CD14-positive monocyte (primary cell): ENCODE results near the gene NCOA5. TPM values are rescaled to one million over a fixed set of nuclear protein-coding genes. Genes with fewer than 3 reads are reported as not detected.
A peak's percentile ranks its signal among the peaks of the same experiment; 100 is the strongest.

ENCODE experiments used
- DNase-seq, 3 donors: peaks; one replicate each; pipeline ENCODE4 v3.0.0-alpha.2; 2011 to 2022
- H2AFZ ChIP-seq: 2 replicates; pipeline ENCODE4 v1.6.0; 2012; ENCODE audit warnings: mild to moderate bottlenecking, low read depth, low read length, inconsistent platforms; ENCODE audit not compliant: insufficient read depth, poor library complexity, severe bottlenecking
- H3K27ac ChIP-seq, 2 donors: 1 replicate in 1 of 2; 2 replicates in 1 of 2; pipeline ENCODE4 v1.5.1; 2012 to 2013; ENCODE audit warnings: low read length in 2 of 2, control low read depth in 1 of 2, inconsistent platforms in 1 of 2, low read depth in 1 of 2, mild to moderate bottlenecking in 1 of 2
- H3K27me3 ChIP-seq, 2 donors: one replicate each; pipeline versions ENCODE4 v1.6.0 to v1.6.1; 2011 to 2013; ENCODE audit warnings: low read length in 2 of 2; ENCODE audit not compliant: control insufficient read depth in 2 of 2, insufficient read depth in 2 of 2
- H3K36me3 ChIP-seq, 2 donors: replicated peaks in 1 of 2; 1 replicate in 1 of 2; 2 replicates in 1 of 2; pipeline versions ENCODE4 v1.5.1 to v1.6.1; 2012 to 2013; ENCODE audit warnings: low read length in 2 of 2, control low read depth in 1 of 2, inconsistent platforms in 1 of 2, mild to moderate bottlenecking in 1 of 2; ENCODE audit not compliant: insufficient read depth in 2 of 2, control insufficient read depth in 1 of 2
- H3K4me1 ChIP-seq, 2 donors: 1 replicate in 1 of 2; 2 replicates in 1 of 2; pipeline versions ENCODE4 v1.5.1 to v1.6.1; 2012 to 2013; ENCODE audit warnings: low read length in 2 of 2, control low read depth in 1 of 2, inconsistent platforms in 1 of 2, mild to moderate bottlenecking in 1 of 2, moderate library complexity in 1 of 2; ENCODE audit not compliant: insufficient read depth in 2 of 2, control insufficient read depth in 1 of 2
- H3K4me2 ChIP-seq: replicated peaks from 2 replicates; pipeline ENCODE3; 2012; ENCODE audit warnings: low read length, moderate library complexity, mild to moderate bottlenecking; ENCODE audit not compliant: poor library complexity, severe bottlenecking; ENCODE audit errors: extremely low read depth
- H3K4me3 ChIP-seq, 3 experiments: fragments of 200-600 bp in 1 of 3; sonication (generic) in 1 of 3; replicated peaks in 1 of 3; 1 replicate in 2 of 3; 2 replicates in 1 of 3; pipeline ENCODE4 v1.5.1; 2011 to 2013; ENCODE audit warnings: low read length in 3 of 3, mild to moderate bottlenecking in 3 of 3, control low read depth in 2 of 3, low read depth in 2 of 3, inconsistent platforms in 1 of 3, moderate library complexity in 1 of 3
- H3K79me2 ChIP-seq: 2 replicates; pipeline ENCODE4 v1.6.0; 2012; ENCODE audit warnings: mild to moderate bottlenecking, control low read depth, inconsistent platforms, low read length, moderate library complexity; ENCODE audit not compliant: insufficient read depth
- H3K9ac ChIP-seq: 2 replicates; pipeline ENCODE4 v1.6.0; 2017; ENCODE audit warnings: low read length, mild to moderate bottlenecking; ENCODE audit not compliant: insufficient read depth, poor library complexity, severe bottlenecking
- H3K9me3 ChIP-seq, 2 donors: replicated peaks in 1 of 2; 1 replicate in 1 of 2; 2 replicates in 1 of 2; pipeline versions ENCODE4 v1.5.1 to v1.6.1; 2012 to 2013; ENCODE audit warnings: low read length in 2 of 2, control low read depth in 1 of 2; ENCODE audit not compliant: control insufficient read depth in 1 of 2, insufficient read depth in 1 of 2
- H4K20me1 ChIP-seq: 2 replicates; pipeline ENCODE4 v1.6.0; 2012; ENCODE audit warnings: mild to moderate bottlenecking, low read length, control low read depth, moderate library complexity; ENCODE audit not compliant: insufficient read depth
- H3K27ac Mint-ChIP-seq, 7 donors: one replicate each; pipeline ENCODE4 v1.8.0; 2020; ENCODE audit warnings: mild to moderate bottlenecking in 7 of 7, mixed read lengths in 7 of 7, moderate library complexity in 6 of 7, inconsistent platforms in 2 of 7
- H3K27me3 Mint-ChIP-seq, 3 donors: one replicate each; pipeline ENCODE4 v1.8.0; 2021 to 2022; ENCODE audit warnings: low read depth in 3 of 3, mild to moderate bottlenecking in 3 of 3, mixed read lengths in 3 of 3, moderate library complexity in 3 of 3, inconsistent platforms in 1 of 3
- H3K36me3 Mint-ChIP-seq, 2 donors: one replicate each; pipeline ENCODE4 v1.8.0; 2020; ENCODE audit warnings: mixed read lengths in 2 of 2, inconsistent platforms in 1 of 2, mild to moderate bottlenecking in 1 of 2
- H3K4me1 Mint-ChIP-seq: one replicate; pipeline ENCODE4 v1.8.0; 2020; ENCODE audit warnings: mild to moderate bottlenecking, mixed read lengths
- H3K4me3 Mint-ChIP-seq, 2 donors: one replicate each; pipeline ENCODE4 v1.8.0; 2020; ENCODE audit warnings: mild to moderate bottlenecking in 2 of 2, mixed read lengths in 2 of 2, moderate library complexity in 1 of 2
- H3K9me3 Mint-ChIP-seq, 7 donors: one replicate each; pipeline ENCODE4 v1.8.0; 2020 to 2022; ENCODE audit warnings: mixed read lengths in 7 of 7, mild to moderate bottlenecking in 6 of 7, moderate library complexity in 6 of 7, inconsistent platforms in 2 of 7
- CTCF ChIP-seq: fragments of 200-600 bp; IDR thresholded peaks from one replicate; pipeline ENCODE4 v1.8.0; 2022; ENCODE audit warnings: antibody characterized with exemption, mild to moderate bottlenecking
- WGBS: methylation state at CpG from one replicate; pipeline ENCODE4 v1.1.5; 2013; ENCODE audit warnings: missing lambda C conversion rate; ENCODE audit not compliant: insufficient coverage; 5-methylcytosine and 5-hydroxymethylcytosine counted together
- intact Hi-C, 2 donors: fragments of 100-400 bp; cut with micrococcal nuclease; formaldehyde crosslinking; loops; one replicate each; pipeline versions ENCODE4 v1.15.0 to v1.15.1; 2023
- polyA plus RNA-seq, 3 donors: library from polyadenylated mRNA; depleted of rRNA in 1 of 3; unstranded in 2 of 3; stranded (reverse) in 1 of 3; fragments of 300-500 nt in 2 of 3; fragments of >200 nt in 1 of 3; fragmentation: Illumina TruSeq in 2 of 3; gene quantifications; 1 replicate in 2 of 3; 2 replicates in 1 of 3; pipeline ENCODE4 v1.2.3, GENCODE V29; 2012 to 2021

NCOA5 gene
- polyA plus RNA-seq, 3 donors, result 4.5 to 10.2 (median 6.0) TPM

- Histone ChIP-seq H3K36me3 (no peaks in the 10 kb centered on the region), H4K20me1 (no peaks in the 10 kb centered on the region), H3K9ac (no peak overlapping the region), H3K4me3 (no peak overlapping the region), H3K27me3 (peaks cover 4 to 9% of the 10 kb centered on the region in 2 donors), H3K4me1 (peaks cover 38 to 45% of the 10 kb centered on the region in 2 donors), H3K4me2 (no peak overlapping the region), H2AFZ (no peak overlapping the region), H3K79me2 (no peaks in the 10 kb centered on the region), H3K27ac (no peak overlapping the region), H3K9me3 (no peaks in the 10 kb centered on the region)
- no peak for DNase-seq
- H3K4me1 Mint-ChIP-seq, result peaks cover 40% of the 10 kb centered on the region
- intact Hi-C loops, result loop anchor here in 1 of 2 donors (5.0 to 10.0 kb wide), 2 partner anchors 90 to 318 kb away; partner anchors contain the start of genes DNTTIP1 and WFDC3
- no peaks in the 10 kb centered on the region for H3K9me3 Mint-ChIP-seq
- WGBS, result 82% methylated on average over 3 of the region's 10 CpGs
- no peak overlapping the region for H3K27ac Mint-ChIP-seq
- H3K36me3 Mint-ChIP-seq, result no peaks in the 10 kb centered on the region
- no peak overlapping the region for H3K4me3 Mint-ChIP-seq
- peaks cover 13 to 22% (median 17%) of the 10 kb centered on the region in 3 donors for H3K27me3 Mint-ChIP-seq
- TF ChIP-seq CTCF, result no peak
These were observed 22.8 kb upstream of the NCOA5 start for GRCh38 chr20:46112430-46113112.

- intact Hi-C loops, result loop anchor here in 1 of 2 donors (5.0 to 10.0 kb wide), 2 partner anchors 90 to 317 kb away; partner anchors contain the start of genes DNTTIP1 and WFDC3
These were observed 22.1 kb upstream of the NCOA5 start for GRCh38 chr20:46111836-46112212.

More at GRCh38 chr20:46111836-46112212, 22.1 kb upstream of the NCOA5 start:
- Histone ChIP-seq H3K27ac (peak overlapping the region in 1 of 2 donors; percentile 44), H2AFZ (no peak overlapping the region), H3K27me3 (peaks cover 6 to 10% of the 10 kb centered on the region in 2 donors), H3K4me1 (peaks cover 31 to 38% of the 10 kb centered on the region in 2 donors), H3K9ac (no peak overlapping the region), H3K4me3 (peak overlapping the region in 1 of 3 experiments; percentile 22), H4K20me1 (no peaks in the 10 kb centered on the region), H3K36me3 (no peaks in the 10 kb centered on the region), H3K9me3 (no peaks in the 10 kb centered on the region), H3K4me2 (peak overlapping the region; percentile 44), H3K79me2 (no peaks in the 10 kb centered on the region)
- H3K36me3 Mint-ChIP-seq, result no peaks in the 10 kb centered on the region
- H3K27me3 Mint-ChIP-seq, result peaks cover 15 to 29% (median 16%) of the 10 kb centered on the region in 3 donors
- peaks cover 37% of the 10 kb centered on the region for H3K4me1 Mint-ChIP-seq
- no peak for DNase-seq
- H3K27ac Mint-ChIP-seq, result peak overlapping the region; percentile 77 to 94 (median 87)
- peak overlapping the region in 1 of 2 donors; percentile 81 for H3K4me3 Mint-ChIP-seq
- no peaks in the 10 kb centered on the region for H3K9me3 Mint-ChIP-seq
- TF ChIP-seq CTCF, result no peak
